Measurements from ENCODE around the gene NDUFS6. TPM values are rescaled to one million over a fixed set of nuclear protein-coding genes. Genes with fewer than 3 reads are reported as not detected.

Gene NDUFS6
- total and polyA plus RNA-seq, 9 donors = 33.3 to 100 (median 85.0) TPM

- Histone ChIP-seq H3K9me3 (replicated peaks; ENCODE audit: control insufficient read depth, low read depth, low read length) (no peaks in the 10 kb centered on the region), H3K36me3 (ENCODE audit: control insufficient read depth, insufficient read depth, low read length) (peaks cover 67% of the 10 kb centered on the region), H3K27ac (ENCODE audit: low read length) (no peak overlapping the region), H3K27me3 (ENCODE audit: control insufficient read depth, insufficient read depth, low read length) (no peaks in the 10 kb centered on the region), H3K4me3 (ENCODE audit: low read length) (no peak overlapping the region), H3K4me1 (ENCODE audit: control insufficient read depth, insufficient read depth, low read length) (peaks cover 6% of the 10 kb centered on the region)
- WGBS (ENCODE audit: insufficient coverage) = 55% methylated on average over 3 of the region's 4 CpGs
- no peak for DNase-seq
Measured at GRCh38 chr5:1805326-1805725, 4.1 kb downstream of the NDUFS6 start.

- WGBS (ENCODE audit: insufficient coverage) = 95% methylated on average over 5 of the region's 10 CpGs
- Histone ChIP-seq H3K9me3 (replicated peaks; ENCODE audit: control insufficient read depth, low read depth, low read length) (no peaks in the 10 kb centered on the region), H3K27ac (ENCODE audit: low read length) (no peak overlapping the region), H3K4me3 (ENCODE audit: low read length) (no peak overlapping the region), H3K36me3 (ENCODE audit: control insufficient read depth, insufficient read depth, low read length) (peaks cover 71% of the 10 kb centered on the region), H3K4me1 (ENCODE audit: control insufficient read depth, insufficient read depth, low read length) (peaks cover 4% of the 10 kb centered on the region), H3K27me3 (ENCODE audit: control insufficient read depth, insufficient read depth, low read length) (no peaks in the 10 kb centered on the region)
- no peak for DNase-seq
Measured at GRCh38 chr5:1805736-1806135, 4.5 kb downstream of the NDUFS6 start.

- WGBS (ENCODE audit: insufficient coverage) = 91% methylated on average over 13 of the region's 15 CpGs
- H3K36me3 ChIP-seq (ENCODE audit: control insufficient read depth, insufficient read depth, low read length) = peaks cover 72% of the 10 kb centered on the region
- H3K27ac ChIP-seq (ENCODE audit: low read length) = no peak overlapping the region
- no peaks in the 10 kb centered on the region for H3K9me3 ChIP-seq (replicated peaks; ENCODE audit: control insufficient read depth, low read depth, low read length)
- H3K4me3 ChIP-seq (ENCODE audit: low read length) = no peak overlapping the region
- peaks cover 4% of the 10 kb centered on the region for H3K4me1 ChIP-seq (ENCODE audit: control insufficient read depth, insufficient read depth, low read length)
- no peaks in the 10 kb centered on the region for H3K27me3 ChIP-seq (ENCODE audit: control insufficient read depth, insufficient read depth, low read length)
- DNase-seq = no peak
Measured at GRCh38 chr5:1806199-1806598, 5.0 kb downstream of the NDUFS6 start.

- Histone ChIP-seq H3K4me1 (ENCODE audit: control insufficient read depth, insufficient read depth, low read length) (peaks cover under 1% of the 10 kb centered on the region), H3K4me3 (ENCODE audit: low read length) (no peak overlapping the region), H3K27me3 (ENCODE audit: control insufficient read depth, insufficient read depth, low read length) (no peaks in the 10 kb centered on the region), H3K36me3 (ENCODE audit: control insufficient read depth, insufficient read depth, low read length) (peaks cover 77% of the 10 kb centered on the region), H3K27ac (ENCODE audit: low read length) (no peak overlapping the region), H3K9me3 (replicated peaks; ENCODE audit: control insufficient read depth, low read depth, low read length) (no peaks in the 10 kb centered on the region)
- 96% methylated on average over 16 of the region's 16 CpGs for WGBS (ENCODE audit: insufficient coverage)
- no peak for DNase-seq
Measured at GRCh38 chr5:1806974-1807373, 5.8 kb downstream of the NDUFS6 start.

GRCh38 chr5:1807451-1808185, 6.4 kb downstream of the NDUFS6 start:
- WGBS (ENCODE audit: insufficient coverage) = 90% methylated on average over 20 of the region's 20 CpGs
- H3K4me1 ChIP-seq (ENCODE audit: control insufficient read depth, insufficient read depth, low read length) = no peaks in the 10 kb centered on the region
- DNase-seq = no peak
- peaks cover 79% of the 10 kb centered on the region for H3K36me3 ChIP-seq (ENCODE audit: control insufficient read depth, insufficient read depth, low read length)
- H3K9me3 ChIP-seq (replicated peaks; ENCODE audit: control insufficient read depth, low read depth, low read length) = no peaks in the 10 kb centered on the region
- no peak overlapping the region for H3K27ac ChIP-seq (ENCODE audit: low read length)
- no peaks in the 10 kb centered on the region for H3K27me3 ChIP-seq (ENCODE audit: control insufficient read depth, insufficient read depth, low read length)
- no peak overlapping the region for H3K4me3 ChIP-seq (ENCODE audit: low read length)

- WGBS (ENCODE audit: insufficient coverage) = no CpG with 5 or more reads among the region's 3 CpGs
- Histone ChIP-seq H3K9me3 (replicated peaks; ENCODE audit: control insufficient read depth, low read depth, low read length) (no peaks in the 10 kb centered on the region), H3K27me3 (ENCODE audit: control insufficient read depth, insufficient read depth, low read length) (no peaks in the 10 kb centered on the region), H3K4me1 (ENCODE audit: control insufficient read depth, insufficient read depth, low read length) (no peaks in the 10 kb centered on the region), H3K36me3 (ENCODE audit: control insufficient read depth, insufficient read depth, low read length) (peaks cover 77% of the 10 kb centered on the region), H3K27ac (ENCODE audit: low read length) (no peak overlapping the region), H3K4me3 (ENCODE audit: low read length) (no peak overlapping the region)
- DNase-seq = no peak
Measured at GRCh38 chr5:1808439-1808838, 7.2 kb downstream of the NDUFS6 start.

- H3K4me3 ChIP-seq (ENCODE audit: low read length) = no peak overlapping the region
- no peak overlapping the region for H3K27ac ChIP-seq (ENCODE audit: low read length)
- no peaks in the 10 kb centered on the region for H3K9me3 ChIP-seq (replicated peaks; ENCODE audit: control insufficient read depth, low read depth, low read length)
- no peaks in the 10 kb centered on the region for H3K27me3 ChIP-seq (ENCODE audit: control insufficient read depth, insufficient read depth, low read length)
- H3K4me1 ChIP-seq (ENCODE audit: control insufficient read depth, insufficient read depth, low read length) = no peaks in the 10 kb centered on the region
- H3K36me3 ChIP-seq (ENCODE audit: control insufficient read depth, insufficient read depth, low read length) = peaks cover 77% of the 10 kb centered on the region
- WGBS (ENCODE audit: insufficient coverage) = 91% methylated on average over 23 of the region's 32 CpGs
- no peak for DNase-seq
Measured at GRCh38 chr5:1809416-1810035, 8.3 kb downstream of the NDUFS6 start.

GRCh38 chr5:1810581-1811101, 9.4 kb downstream of the NDUFS6 start:
- H3K27ac ChIP-seq (ENCODE audit: low read length) = no peak overlapping the region
- no peaks in the 10 kb centered on the region for H3K4me1 ChIP-seq (ENCODE audit: control insufficient read depth, insufficient read depth, low read length)
- no peak for DNase-seq
- H3K27me3 ChIP-seq (ENCODE audit: control insufficient read depth, insufficient read depth, low read length) = no peaks in the 10 kb centered on the region
- no peak overlapping the region for H3K4me3 ChIP-seq (ENCODE audit: low read length)
- H3K9me3 ChIP-seq (replicated peaks; ENCODE audit: control insufficient read depth, low read depth, low read length) = no peaks in the 10 kb centered on the region
- 100% methylated on average over 2 of the region's 10 CpGs for WGBS (ENCODE audit: insufficient coverage)
- peaks cover 77% of the 10 kb centered on the region for H3K36me3 ChIP-seq (ENCODE audit: control insufficient read depth, insufficient read depth, low read length)

- 95% methylated on average over 27 of the region's 30 CpGs for WGBS (ENCODE audit: insufficient coverage)
- DNase-seq = no peak
- H3K36me3 ChIP-seq (ENCODE audit: control insufficient read depth, insufficient read depth, low read length) = peaks cover 77% of the 10 kb centered on the region
- H3K27ac ChIP-seq (ENCODE audit: low read length) = no peak overlapping the region
- H3K9me3 ChIP-seq (replicated peaks; ENCODE audit: control insufficient read depth, low read depth, low read length) = peaks cover 6% of the 10 kb centered on the region
- H3K27me3 ChIP-seq (ENCODE audit: control insufficient read depth, insufficient read depth, low read length) = no peaks in the 10 kb centered on the region
- no peaks in the 10 kb centered on the region for H3K4me1 ChIP-seq (ENCODE audit: control insufficient read depth, insufficient read depth, low read length)
- H3K4me3 ChIP-seq (ENCODE audit: low read length) = no peak overlapping the region
Measured at GRCh38 chr5:1814183-1815020, 13.2 kb downstream of the NDUFS6 start.

Data from muscle of leg (tissue), 11 donors.